GM19099 (cell line): ENCODE data around the gene LBX1.

ENCODE experiments used
- POLR2A ChIP-seq: IDR thresholded peaks from 3 replicates; pipeline ENCODE4 v1.6.1; 2011; ENCODE audit warnings: low read depth; ENCODE audit not compliant: insufficient read length; ENCODE audit errors: extremely low read depth

Gene LBX1, protein sequence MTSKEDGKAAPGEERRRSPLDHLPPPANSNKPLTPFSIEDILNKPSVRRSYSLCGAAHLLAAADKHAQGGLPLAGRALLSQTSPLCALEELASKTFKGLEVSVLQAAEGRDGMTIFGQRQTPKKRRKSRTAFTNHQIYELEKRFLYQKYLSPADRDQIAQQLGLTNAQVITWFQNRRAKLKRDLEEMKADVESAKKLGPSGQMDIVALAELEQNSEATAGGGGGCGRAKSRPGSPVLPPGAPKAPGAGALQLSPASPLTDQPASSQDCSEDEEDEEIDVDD

DNA sequence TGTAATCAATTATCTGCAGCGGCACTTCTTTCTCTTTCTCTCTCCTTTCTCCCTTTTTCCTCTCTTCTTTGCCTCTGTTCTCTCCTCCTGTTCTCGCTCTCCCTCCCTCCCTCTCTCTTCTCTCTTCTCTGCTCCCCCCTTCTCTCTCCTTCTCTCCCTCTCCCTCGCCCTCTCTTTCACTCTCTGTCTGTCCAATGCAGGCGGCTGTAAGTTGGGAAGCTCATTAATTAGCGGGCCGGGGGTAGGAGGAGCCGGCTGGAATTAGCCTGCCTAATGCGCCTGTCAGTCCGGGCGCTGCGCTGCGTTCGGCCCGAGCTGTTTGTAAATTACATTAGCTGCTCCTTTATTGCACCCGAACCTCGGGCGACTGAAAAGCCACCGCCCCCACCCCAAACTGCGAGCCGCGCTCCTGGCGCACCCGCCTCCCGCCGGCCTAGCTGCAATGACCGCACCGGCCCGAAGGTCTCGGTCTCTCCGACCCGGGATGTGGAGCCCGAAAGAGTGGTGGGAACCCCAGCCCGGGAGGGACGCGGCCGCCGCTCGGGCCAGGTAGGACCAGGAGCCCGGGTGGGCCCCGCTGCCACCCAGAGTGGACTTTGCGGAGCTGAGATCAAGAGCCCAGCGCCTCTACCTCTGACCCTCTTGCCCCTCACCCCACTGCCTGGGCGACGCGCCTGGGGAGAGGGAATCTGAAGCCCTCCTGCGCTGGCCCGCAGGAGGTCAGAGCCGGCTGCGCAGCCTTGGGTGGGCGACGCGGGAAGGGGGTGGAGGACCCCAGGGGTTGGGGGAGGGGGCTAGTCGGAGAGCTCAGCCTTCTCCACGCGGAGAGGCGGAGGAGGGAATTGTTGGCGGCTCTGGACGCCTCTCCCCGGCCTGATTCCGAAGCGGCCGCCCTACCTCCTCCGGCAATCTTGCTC is at the start of gene LBX1:
Gene LBX1 (minus strand): TSS at position 198 of the 917 bp plus-strand sequence. CDS start 648 bp downstream, outside the sequence.
- TF ChIP-seq POLR2A, result no peak

DNA sequence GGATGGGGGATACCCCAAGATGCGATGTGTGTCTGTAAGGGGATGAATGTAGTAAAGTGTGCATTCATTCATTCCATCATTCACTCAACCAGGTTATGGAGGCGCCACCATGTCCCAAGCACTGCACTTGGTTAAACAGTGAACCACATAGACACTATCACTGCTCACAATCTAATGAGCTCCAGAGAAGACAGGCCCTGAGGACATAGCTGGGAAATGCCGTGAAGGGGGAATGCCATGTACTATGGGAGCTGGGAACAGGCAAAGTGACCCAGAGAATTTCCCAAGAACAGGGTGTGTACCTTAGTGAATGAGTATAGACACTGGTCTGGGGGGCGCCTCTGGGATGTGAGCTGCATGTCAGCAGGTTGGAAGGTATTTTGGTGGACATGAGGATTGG is 44.5 kb upstream of the LBX1 start:
- TF ChIP-seq POLR2A, result no peak

DNA sequence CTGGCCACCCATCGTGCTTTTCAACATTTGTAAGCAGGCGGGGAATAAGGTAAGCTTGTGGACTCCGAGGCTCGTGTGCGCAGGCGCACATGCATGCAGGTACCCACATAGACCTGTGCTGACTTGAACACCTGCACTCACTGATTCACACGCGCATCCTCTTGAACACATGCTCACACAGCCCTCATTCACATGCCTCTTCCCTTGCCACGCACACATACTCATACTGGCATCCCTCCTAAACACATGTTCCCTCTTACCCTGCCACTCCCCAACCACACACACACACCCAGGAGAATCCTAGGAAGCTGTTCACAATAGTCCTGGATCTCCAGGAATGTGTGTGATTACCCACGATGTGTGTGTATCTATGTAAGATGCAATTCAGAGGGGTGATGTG is 44.1 kb upstream of the LBX1 start:
- no peak for TF ChIP-seq POLR2A

DNA sequence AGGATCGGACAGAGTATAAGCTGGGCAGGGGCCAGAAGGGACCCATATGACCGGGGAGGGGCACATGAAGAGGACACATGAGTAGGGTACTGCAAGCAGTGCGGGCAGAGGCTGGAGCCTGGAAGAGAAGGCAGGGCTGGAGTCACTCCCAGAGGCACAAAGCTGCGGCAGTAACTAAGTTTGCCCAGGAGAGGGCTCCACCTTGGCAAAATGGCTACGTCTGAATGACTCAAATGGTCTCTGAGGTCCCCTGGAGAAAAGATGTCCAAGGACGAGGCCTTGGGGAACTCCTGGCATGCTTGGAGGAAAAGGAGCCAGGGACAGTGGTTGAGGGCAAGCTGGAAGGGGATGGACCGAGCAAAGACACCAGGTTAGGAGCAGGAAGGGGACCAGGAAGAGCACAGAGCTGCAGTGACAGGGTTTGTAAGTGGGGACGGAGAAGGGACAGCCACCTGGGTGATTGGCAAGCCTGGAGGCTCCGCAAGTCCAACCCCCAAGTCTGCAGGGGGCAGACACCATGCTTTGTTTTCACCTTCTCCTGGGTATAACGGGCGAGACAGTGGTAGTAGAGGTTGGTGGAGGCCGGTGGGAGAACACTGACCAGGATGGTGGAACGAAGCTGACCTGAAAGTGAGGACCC is 43.1 kb upstream of the LBX1 start:
- no peak for TF ChIP-seq POLR2A

DNA sequence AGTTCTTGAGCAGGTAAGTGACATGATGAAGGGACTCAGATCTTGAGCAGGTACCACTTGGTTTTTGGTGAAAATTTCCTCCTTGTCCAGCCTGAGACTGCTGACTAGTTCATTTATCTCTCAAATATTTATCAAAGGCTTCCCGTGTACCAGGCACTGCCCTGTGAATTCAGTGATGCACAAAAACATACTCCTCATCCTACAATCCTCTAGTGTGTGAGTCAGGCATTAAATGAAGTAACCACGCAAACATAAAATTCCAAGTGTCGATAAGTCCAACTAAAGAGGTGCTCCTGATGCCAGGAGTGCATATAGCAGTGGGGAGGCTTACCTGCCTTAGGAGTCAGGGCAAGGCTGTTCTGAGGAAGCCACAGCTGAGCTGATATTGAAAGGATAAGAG is 41.5 kb upstream of the LBX1 start:
- TF ChIP-seq POLR2A, result no peak

DNA sequence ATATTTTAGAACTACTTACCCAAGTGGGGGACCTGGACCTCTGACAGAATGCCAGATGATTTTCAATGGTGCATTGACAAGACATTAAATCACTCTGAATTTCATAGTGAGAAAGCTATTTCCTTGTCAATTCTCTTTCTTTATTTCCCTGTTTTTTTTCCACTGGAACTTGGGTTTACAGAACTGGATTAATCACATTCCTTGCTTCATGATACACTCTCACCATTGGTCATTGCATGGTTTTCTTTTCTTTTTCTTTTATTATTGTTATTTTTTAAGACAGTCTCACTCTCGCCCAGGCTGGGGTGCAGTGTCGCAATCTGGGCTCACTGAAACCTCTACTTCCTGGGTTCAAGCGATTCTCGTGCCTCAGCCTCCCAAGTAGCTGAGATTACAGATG is 38.5 kb upstream of the LBX1 start:
- TF ChIP-seq POLR2A, result no peak

DNA sequence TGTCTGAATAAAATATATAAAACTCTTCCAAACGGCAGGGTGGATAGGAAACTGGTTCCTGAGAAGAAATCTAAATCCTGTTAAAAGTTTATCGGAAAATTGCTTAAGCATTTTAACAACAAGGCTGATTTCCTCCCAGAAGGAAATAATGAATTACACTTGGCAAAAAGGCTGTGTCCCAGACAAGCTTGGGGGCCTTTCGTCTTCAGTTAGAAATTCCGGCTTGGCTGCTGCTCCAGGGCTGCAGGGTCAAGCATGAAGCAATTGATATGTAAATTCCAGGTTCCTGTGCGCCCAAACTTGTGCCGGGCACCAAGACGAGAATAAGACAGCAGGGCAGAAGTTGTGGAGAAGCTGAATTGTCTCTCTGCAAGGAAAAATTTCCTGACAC is 38.0 kb upstream of the LBX1 start:
- no peak for TF ChIP-seq POLR2A

DNA sequence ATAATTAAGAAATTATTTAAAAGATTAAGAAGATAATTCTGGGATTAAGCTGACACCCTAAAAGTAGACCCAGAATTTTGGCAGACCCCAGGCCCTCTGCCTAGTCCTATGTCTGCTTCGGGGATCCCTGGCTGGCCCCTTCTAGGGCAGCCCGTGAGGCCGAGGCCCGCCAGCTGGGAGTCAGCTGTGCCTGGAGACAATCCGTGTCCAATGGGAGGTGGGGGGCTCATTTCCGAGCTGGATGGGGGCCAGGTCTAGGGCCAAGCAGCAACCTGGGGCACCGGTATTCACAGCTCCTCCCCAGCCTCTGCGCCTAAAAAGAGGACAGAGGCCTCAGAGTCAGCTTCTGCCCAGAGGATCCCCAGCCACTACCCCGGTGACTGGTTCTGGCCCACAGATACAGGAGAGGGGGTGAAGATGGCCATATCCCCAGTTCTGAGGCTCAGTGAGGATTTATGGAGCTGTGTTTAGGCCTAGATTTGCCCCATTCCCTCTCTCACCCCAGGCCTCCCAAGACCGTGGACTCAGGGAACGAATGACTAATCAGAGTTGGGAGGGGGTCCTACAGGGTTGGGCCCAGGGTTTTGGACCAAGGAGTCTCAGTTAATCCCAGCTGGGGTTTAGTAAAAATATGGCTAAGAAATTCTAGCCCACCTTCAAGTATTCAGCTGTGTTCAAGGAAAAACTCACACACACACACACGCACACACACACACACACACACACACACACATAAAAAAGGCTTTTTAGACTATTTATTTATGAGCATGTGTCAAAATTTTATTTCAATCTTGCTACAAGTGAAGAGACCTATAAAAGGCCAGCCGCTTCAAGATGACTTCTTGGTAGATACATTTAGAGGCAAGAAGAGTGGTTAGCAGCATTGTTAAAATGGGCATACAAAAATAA is 37.4 kb upstream of the LBX1 start:
- TF ChIP-seq POLR2A, result no peak

DNA sequence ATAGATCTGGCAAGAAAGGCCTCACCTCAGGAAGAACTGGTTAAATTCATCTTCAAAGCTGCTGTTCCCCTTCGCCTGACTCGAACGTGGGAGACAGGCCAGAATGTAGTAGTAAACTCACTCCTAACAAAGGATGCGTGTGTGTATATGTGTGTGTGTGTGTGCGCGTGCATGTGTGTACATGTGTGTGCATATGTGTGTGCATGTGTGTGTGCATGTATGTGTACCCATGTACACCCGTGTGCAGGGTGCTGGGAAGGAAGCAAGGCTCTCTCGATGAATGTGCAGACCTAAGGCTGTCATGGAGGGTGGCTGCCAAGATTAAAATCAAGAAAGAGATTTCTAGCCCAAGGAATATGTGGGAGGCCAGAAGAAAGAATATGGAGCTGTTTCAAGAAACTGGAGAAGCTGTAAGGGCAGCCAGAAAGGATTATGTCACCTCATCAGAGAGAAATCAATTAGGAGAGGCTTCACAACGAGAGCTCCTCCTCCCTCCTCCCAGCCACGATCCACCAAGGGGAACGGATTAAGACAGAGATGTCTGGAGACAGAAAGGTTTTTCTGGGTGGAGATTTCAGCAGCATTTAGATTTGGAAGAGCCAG is 34.0 kb upstream of the LBX1 start:
- TF ChIP-seq POLR2A, result no peak

DNA sequence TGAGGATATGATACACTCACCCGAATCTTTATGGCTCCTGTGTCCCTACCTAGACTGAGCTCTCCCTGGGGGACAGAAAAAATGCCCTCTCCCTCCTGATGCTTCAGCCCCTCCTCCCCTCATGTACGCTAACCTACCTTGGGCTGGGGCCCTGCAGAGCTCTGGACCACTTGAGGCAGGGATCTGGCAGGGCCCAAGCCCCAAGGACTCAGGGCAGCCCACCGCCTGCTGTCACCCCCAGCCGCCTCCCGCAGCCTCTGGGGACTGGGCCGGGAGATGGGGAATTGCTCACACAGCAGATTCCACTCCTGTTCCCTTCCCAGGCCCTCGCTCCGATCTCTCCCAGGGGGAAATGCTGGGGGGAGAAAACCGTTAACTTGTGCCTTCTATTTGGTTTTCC is 32.9 kb upstream of the LBX1 start:
- no peak for TF ChIP-seq POLR2A

DNA sequence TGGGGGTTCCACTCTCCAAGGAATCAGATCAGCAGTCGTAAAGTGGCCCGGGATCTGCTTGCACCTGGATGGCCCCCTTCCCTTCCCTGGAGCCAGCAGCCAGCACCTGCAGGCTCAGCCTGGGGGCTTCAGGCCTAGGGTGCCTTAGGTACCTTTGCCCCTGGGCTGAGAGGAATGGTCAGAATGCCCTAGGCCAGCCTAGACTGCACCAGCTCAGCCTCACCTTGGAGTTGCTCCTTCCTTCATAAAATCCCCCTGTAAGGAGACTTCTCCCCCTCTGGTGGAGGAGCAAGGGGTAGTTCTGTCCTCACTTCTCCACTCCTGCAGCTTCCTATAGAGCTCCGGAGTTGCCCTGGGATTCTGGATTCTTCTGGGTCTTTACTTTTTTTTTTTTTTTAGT is 32.4 kb upstream of the LBX1 start:
- no peak for TF ChIP-seq POLR2A

DNA sequence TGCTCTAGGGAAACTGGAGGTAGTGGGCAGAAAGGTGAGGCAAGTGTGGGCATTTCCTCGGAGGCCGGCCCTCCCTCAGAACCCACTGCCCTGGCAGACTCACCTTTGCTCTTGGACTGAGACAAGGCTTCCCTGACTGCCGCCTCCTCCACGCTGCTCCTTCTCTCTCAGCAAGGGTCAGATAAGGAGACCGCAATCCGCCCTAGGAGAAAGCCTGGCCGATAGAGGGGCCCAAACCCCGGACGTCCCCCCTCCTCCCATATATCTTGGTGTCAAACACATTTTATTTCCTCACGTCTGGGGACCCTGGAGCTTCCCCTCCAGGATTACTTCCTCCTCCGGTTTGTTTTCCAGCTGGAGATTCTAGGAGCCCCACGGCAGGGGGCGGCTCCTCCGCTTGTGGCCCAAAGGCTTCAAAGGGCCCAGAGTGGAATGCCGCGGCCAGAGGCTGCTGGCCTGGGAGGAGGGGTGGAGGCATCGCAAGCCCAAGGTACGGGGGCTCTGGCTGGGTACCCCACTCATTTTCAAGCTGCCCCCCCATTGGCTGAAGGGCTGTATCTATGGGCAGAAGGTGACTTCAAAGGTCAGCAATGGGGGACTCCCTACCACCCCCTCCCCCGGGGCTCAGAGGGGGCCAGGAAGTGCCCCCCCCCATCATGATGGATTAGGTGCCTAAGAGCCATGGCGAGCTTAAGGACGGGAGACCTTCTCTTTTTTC is 31.7 kb upstream of the LBX1 start:
- TF ChIP-seq POLR2A, result no peak

DNA sequence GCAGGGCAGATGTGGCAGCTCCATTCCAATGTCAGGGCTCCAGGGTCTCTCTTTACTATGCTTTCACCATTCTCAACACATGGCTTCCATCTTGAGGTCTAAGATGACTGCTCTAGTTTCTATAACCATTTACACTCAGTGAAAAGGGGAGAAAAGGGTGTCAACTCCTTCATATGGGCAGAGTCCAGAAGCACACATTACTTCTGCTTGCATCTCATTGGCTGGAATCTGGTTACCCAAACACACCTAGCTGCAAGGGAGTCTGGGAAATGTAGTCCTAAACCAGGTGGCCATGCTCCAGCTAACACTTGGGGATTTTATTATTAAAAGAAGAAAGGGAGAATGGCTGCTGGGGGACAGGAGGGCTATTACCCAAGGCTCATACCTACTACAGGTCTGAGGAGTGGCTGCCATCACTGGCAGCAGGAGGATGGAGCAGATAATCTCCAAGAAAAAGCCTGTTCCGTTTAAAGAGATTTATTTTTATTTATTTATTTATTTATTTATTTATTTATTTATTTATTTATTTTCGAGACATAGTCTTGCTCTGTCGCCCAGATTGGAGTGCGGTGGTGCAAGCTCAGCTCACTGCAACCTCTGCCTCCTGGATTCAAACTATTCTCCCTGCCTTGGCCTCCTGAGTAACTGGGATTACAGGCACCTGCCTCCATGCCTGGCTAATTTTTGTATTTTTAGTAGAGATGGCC is 29.1 kb upstream of the LBX1 start:
- no peak for TF ChIP-seq POLR2A

DNA sequence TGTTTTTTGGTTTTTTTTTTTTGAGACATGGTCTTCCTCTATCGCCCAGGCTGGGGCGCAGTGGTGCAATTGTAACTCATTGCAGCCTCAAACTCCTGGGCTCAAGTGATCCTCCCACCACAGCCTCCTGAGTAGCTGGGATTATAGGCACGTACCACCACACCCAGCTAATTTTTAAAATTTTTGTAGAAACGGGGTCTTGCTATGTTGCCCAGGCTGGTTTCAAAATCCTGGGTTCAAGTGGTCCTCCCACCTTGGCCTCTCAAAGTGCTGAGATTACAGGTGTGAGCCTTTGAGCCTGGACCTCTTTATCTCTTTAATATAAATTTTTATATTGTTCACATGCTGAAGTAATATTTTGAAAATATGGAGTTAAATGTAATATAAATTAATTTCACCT is 28.2 kb upstream of the LBX1 start:
- TF ChIP-seq POLR2A, result no peak

DNA sequence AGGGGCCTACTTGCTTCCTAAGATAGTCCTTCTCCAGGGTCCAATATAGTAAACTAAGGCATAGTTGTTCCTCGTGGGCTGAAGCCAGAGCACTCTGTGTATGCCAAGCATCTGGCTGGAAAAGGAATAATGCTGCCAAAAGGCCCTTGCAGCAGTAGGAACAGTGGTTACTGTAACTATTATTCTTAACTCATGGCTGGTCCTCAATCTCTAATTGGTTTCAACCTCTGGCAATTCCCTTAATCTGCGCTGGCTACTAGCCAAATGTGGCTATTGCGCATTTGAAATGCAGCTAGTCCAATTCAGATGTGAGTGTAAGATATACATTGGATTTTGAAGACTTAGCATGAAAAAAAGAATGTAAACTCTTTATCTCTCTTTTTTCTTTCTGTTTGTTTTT is 27.8 kb upstream of the LBX1 start:
- no peak for TF ChIP-seq POLR2A
